ENCODE measurements around the gene RPS27. TPM values are rescaled to one million over a fixed set of nuclear protein-coding genes. Genes with fewer than 3 reads are reported as not detected.
"Not testable (repeated sequence)": the region's sequence is repeated elsewhere in the genome, so short reads cannot be mapped to it uniquely, and the experiment has no call there.

The RPS27 gene
- total RNA-seq, 1 experiment from 2014 or later: 1,095 TPM

GRCh38 chr1:154012129-154012528 is 21.6 kb downstream of the RPS27 start:
- DNase-seq (ENCODE audit: low read depth, low spot score): no peak
- no peak overlapping the region for H3K4me3 ChIP-seq (ENCODE audit: low read depth in 2 of 2, low read length in 2 of 2)
- no peak for TF ChIP-seq POLR2AphosphoS5 (IDR thresholded peaks at IDR 0.05; ENCODE audit: low read depth, low read length)
- no peak for TF ChIP-seq SIN3A (IDR thresholded peaks at IDR 0.05; ENCODE audit: borderline replicate concordance, insufficient read depth, low read depth, low read length)
- TF ChIP-seq REST (IDR thresholded peaks at IDR 0.05; ENCODE audit: insufficient read depth in 1 of 2, low read depth in 2 of 2, low read length in 1 of 2): no peak
- no peak for TF ChIP-seq CTCF (IDR thresholded peaks at IDR 0.05)
- ChIA-PET POLR2A (interaction anchor here (0.5 to 0.6 kb wide), 2 partner anchors 22 to 122 kb away, joined by 3 to 7 read pairs; no protein-coding TSS in a partner anchor), CTCF (no interaction called here)
- H3K9me3 ChIP-seq (ENCODE audit: control insufficient read depth, insufficient read depth, low read depth, low read length): no peaks in the 10 kb centered on the region
- H3K36me3 ChIP-seq (ENCODE audit: control insufficient read depth, insufficient read depth, low read length): no peaks in the 10 kb centered on the region
- ATAC-seq: no peak
- H3K27ac ChIP-seq (ENCODE audit: low read length): no peak overlapping the region
- intact Hi-C loops (cut with micrococcal nuclease; ENCODE audit: unreplicated experiment): no loop called here
- H3K4me1 ChIP-seq (ENCODE audit: control insufficient read depth, insufficient read depth, low read length): no peaks in the 10 kb centered on the region
- BruUV-seq (replicated peaks): no TSS peak
- in situ Hi-C loops (cut with HindIII; ENCODE audit: low pct_unique_long_range_greater_than_20kb, low sequenced_read_pairs): no loop called here
- no peaks in the 10 kb centered on the region for H3K27me3 ChIP-seq (ENCODE audit: control insufficient read depth, insufficient read depth, low read length)

DNA sequence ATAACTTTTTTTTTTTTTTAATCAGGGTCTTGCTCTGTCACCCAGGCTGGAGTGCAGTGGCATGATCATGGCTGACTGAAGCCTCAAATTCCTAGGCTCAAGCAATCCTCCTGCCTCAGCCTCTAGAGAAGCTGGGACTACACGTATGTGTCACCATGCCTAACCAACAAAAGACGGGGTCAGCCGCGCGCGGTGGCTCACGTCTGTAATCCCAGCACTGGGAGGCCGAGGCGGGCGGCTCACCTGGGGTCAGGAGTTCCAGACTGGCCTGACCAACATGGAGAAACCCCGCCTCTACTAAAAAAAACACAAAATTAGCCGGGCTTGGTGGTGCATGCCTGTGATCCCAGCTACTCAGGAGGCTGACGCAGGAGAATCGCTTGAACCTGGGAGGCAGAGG is 22.0 kb downstream of the RPS27 start:
- H3K27me3 ChIP-seq (ENCODE audit: control insufficient read depth, insufficient read depth, low read length); intact Hi-C loops (cut with micrococcal nuclease; ENCODE audit: unreplicated experiment); POLR2A ChIA-PET; H3K36me3 ChIP-seq (ENCODE audit: control insufficient read depth, insufficient read depth, low read length); DNase-seq (ENCODE audit: low read depth, low spot score); H3K9me3 ChIP-seq (ENCODE audit: control insufficient read depth, insufficient read depth, low read depth, low read length); ATAC-seq; in situ Hi-C loops (cut with HindIII; ENCODE audit: low pct_unique_long_range_greater_than_20kb, low sequenced_read_pairs); H3K27ac ChIP-seq (ENCODE audit: low read length); CTCF ChIA-PET; BruUV-seq (replicated peaks); H3K4me1 ChIP-seq (ENCODE audit: control insufficient read depth, insufficient read depth, low read length); H3K4me3 ChIP-seq (ENCODE audit: low read depth in 2 of 2, low read length in 2 of 2): not testable (repeated sequence)

GRCh38 chr1:154014154-154014907 is 23.8 kb downstream of the RPS27 start:
- DNase-seq (ENCODE audit: low read depth, low spot score): no peak
- TF ChIP-seq SIN3A (IDR thresholded peaks at IDR 0.05; ENCODE audit: borderline replicate concordance, insufficient read depth, low read depth, low read length) (no peak), CTCF (IDR thresholded peaks at IDR 0.05) (no peak), POLR2AphosphoS5 (IDR thresholded peaks at IDR 0.05; ENCODE audit: low read depth, low read length) (no peak), REST (IDR thresholded peaks at IDR 0.05; ENCODE audit: insufficient read depth in 1 of 2, low read depth in 2 of 2, low read length in 1 of 2) (no peak), TCF7L2 (IDR thresholded peaks at IDR 0.05; ENCODE audit: low read depth, low read length) (no peak)
- BruUV-seq (replicated peaks): no TSS peak
- Histone ChIP-seq H3K27ac (ENCODE audit: low read length) (no peak overlapping the region), H3K4me1 (ENCODE audit: control insufficient read depth, insufficient read depth, low read length) (no peaks in the 10 kb centered on the region), H3K27me3 (ENCODE audit: control insufficient read depth, insufficient read depth, low read length) (no peaks in the 10 kb centered on the region), H3K9me3 (ENCODE audit: control insufficient read depth, insufficient read depth, low read depth, low read length) (no peaks in the 10 kb centered on the region), H3K36me3 (ENCODE audit: control insufficient read depth, insufficient read depth, low read length) (no peaks in the 10 kb centered on the region), H3K4me3 (ENCODE audit: low read depth in 2 of 2, low read length in 2 of 2) (no peak overlapping the region)
- in situ Hi-C loops (cut with HindIII; ENCODE audit: low pct_unique_long_range_greater_than_20kb, low sequenced_read_pairs): no loop called here
- ChIA-PET CTCF (no interaction called here), POLR2A (no interaction called here)
- no peak for ATAC-seq
- intact Hi-C loops (cut with micrococcal nuclease; ENCODE audit: unreplicated experiment): no loop called here
